ENCODE results near the gene PPP1R3D. TPM values are rescaled to one million over a fixed set of nuclear protein-coding genes. Genes with fewer than 3 reads are reported as not detected.

Gene PPP1R3D
- total RNA-seq, 3 donors from 2014 or later: 5.9 to 10.8 (median 6.8) TPM

- intact Hi-C loops (cut with DNase I, micrococcal nuclease): no loop called here
- Histone ChIP-seq H3K4me3 (no peak overlapping the region), H3K36me3 (ENCODE audit: low read depth) (no peaks in the 10 kb centered on the region), H3K4me1 (ENCODE audit: low read depth) (peaks cover 31% of the 10 kb centered on the region), H3K9me3 (no peaks in the 10 kb centered on the region)
- no peak for ATAC-seq
- no peak for TF ChIP-seq CTCF (IDR thresholded peaks at IDR 0.05)
- no peak for DNase-seq
These were observed 3.7 kb downstream of the PPP1R3D start for GRCh38 chr20:59936409-59936808.

GRCh38 chr20:59935457-59936185 is 4.5 kb downstream of the PPP1R3D start:
- no peak for TF ChIP-seq CTCF (IDR thresholded peaks at IDR 0.05)
- intact Hi-C loops (cut with DNase I, micrococcal nuclease): no loop called here
- DNase-seq (no peak), ATAC-seq (no peak)
- Histone ChIP-seq H3K4me3 (no peak overlapping the region), H3K36me3 (ENCODE audit: low read depth) (no peaks in the 10 kb centered on the region), H3K9me3 (no peaks in the 10 kb centered on the region), H3K4me1 (ENCODE audit: low read depth) (peaks cover 27% of the 10 kb centered on the region)

- no peaks in the 10 kb centered on the region for H3K36me3 ChIP-seq (ENCODE audit: low read depth)
- peak overlapping the region; percentile 28 for H3K4me3 ChIP-seq
- H3K9me3 ChIP-seq: no peaks in the 10 kb centered on the region
- intact Hi-C loops (cut with DNase I, micrococcal nuclease): no loop called here
- ATAC-seq (peak; percentile 96), DNase-seq (peak; percentile 79 to 86 (median 81))
- peak; percentile 96 for TF ChIP-seq CTCF (IDR thresholded peaks at IDR 0.05)
- H3K4me1 ChIP-seq (ENCODE audit: low read depth): peaks cover 23% of the 10 kb centered on the region
These were observed 6.1 kb downstream of the PPP1R3D start for GRCh38 chr20:59933849-59934585.

- no peak for TF ChIP-seq CTCF (IDR thresholded peaks at IDR 0.05)
- H3K4me3 ChIP-seq: peak within 1 kb of the TSS; percentile 28
- ATAC-seq (peak; percentile 63), DNase-seq (peak; percentile 53 to 65 (median 64))
- peaks cover 17% of the 10 kb centered on the region for H3K4me1 ChIP-seq (ENCODE audit: low read depth)
- intact Hi-C loops (cut with DNase I, micrococcal nuclease): no loop called here
- no peaks in the 10 kb centered on the region for H3K9me3 ChIP-seq
- no peaks in the 10 kb centered on the region for H3K36me3 ChIP-seq (ENCODE audit: low read depth)
These were observed 6.7 kb downstream of the PPP1R3D start, which contains the start of gene SYCP2 for GRCh38 chr20:59933296-59933848. TSS of gene SYCP2 (minus strand) at chr20:59933637. CDS start at chr20:59922413, 11,224 bp downstream.

- ATAC-seq: no peak
These were observed 7.3 kb downstream of the PPP1R3D start for GRCh38 chr20:59932616-59933295.

More at GRCh38 chr20:59932616-59933295, 7.3 kb downstream of the PPP1R3D start:
- Histone ChIP-seq H3K9me3 (no peaks in the 10 kb centered on the region), H3K4me3 (no peak overlapping the region), H3K36me3 (ENCODE audit: low read depth) (no peaks in the 10 kb centered on the region), H3K4me1 (ENCODE audit: low read depth) (peaks cover 11% of the 10 kb centered on the region)
- intact Hi-C loops (cut with DNase I, micrococcal nuclease): no loop called here
- no peak for DNase-seq
- TF ChIP-seq CTCF (IDR thresholded peaks at IDR 0.05): no peak
